Astrocyte of the spinal cord (primary cell): ENCODE results near the gene MEIS1.
A peak's percentile ranks its signal among the peaks of the same experiment; 100 is the strongest.

Source experiments
- DNase-seq: peaks from one replicate; pipeline ENCODE4 v3.0.0; 2011; ENCODE audit warnings: low read depth, low spot score
- H3K4me3 ChIP-seq: 2 replicates; pipeline ENCODE4 v1.5.1; 2011; ENCODE audit warnings: low read depth, mild to moderate bottlenecking, low read length, moderate library complexity
- CTCF ChIP-seq: IDR thresholded peaks from 2 replicates; pipeline ENCODE4 v1.5.1; 2012; ENCODE audit warnings: low read depth, mild to moderate bottlenecking, low read length, inconsistent platforms
- in situ Hi-C: cut with HindIII; loops from 2 replicates; pipeline ENCODE4 v1.10.0; 2017; ENCODE audit warnings: low sequenced_read_pairs

Gene MEIS1

GRCh38 chr2:66572391-66572790 is 137.5 kb downstream of the MEIS1 start:
- in situ Hi-C loops, result loop anchor here (25.0 kb wide), 1 partner anchor 135 kb away; the partner anchor contains the start of gene MEIS1
- H3K4me3 ChIP-seq, result no peak overlapping the region
- TF ChIP-seq CTCF, result no peak
- DNase-seq, result no peak

GRCh38 chr2:66573416-66573815 is 138.5 kb downstream of the MEIS1 start:
- no peak for DNase-seq
- H3K4me3 ChIP-seq, result no peak overlapping the region
- in situ Hi-C loops, result loop anchor here (25.0 kb wide), 1 partner anchor 136 kb away; the partner anchor contains the start of gene MEIS1
- no peak for TF ChIP-seq CTCF

GRCh38 chr2:66573821-66574233 is 138.9 kb downstream of the MEIS1 start:
- no peak for TF ChIP-seq CTCF
- H3K4me3 ChIP-seq, result peak overlapping the region; percentile 8
- DNase-seq, result peak; percentile 29
- in situ Hi-C loops, result loop anchor here (25.0 kb wide), 1 partner anchor 137 kb away; the partner anchor contains the start of gene MEIS1

GRCh38 chr2:66574701-66575624 is 140.0 kb downstream of the MEIS1 start:
- in situ Hi-C loops, result loop anchor here (25.0 kb wide), 1 partner anchor 138 kb away; the partner anchor contains the start of gene MEIS1
- peak; percentile 52 for TF ChIP-seq CTCF
- peak overlapping the region; percentile 46 for H3K4me3 ChIP-seq
- DNase-seq, result peak; percentile 89

- peak; percentile 47 for DNase-seq
- no peak for TF ChIP-seq CTCF
- H3K4me3 ChIP-seq, result peak overlapping the region; percentile 46
- in situ Hi-C loops, result no loop called here
Measured at GRCh38 chr2:66575625-66576310, 140.8 kb downstream of the MEIS1 start.

GRCh38 chr2:66576311-66576560 is 141.3 kb downstream of the MEIS1 start:
- in situ Hi-C loops, result no loop called here
- peak overlapping the region; percentile 46 for H3K4me3 ChIP-seq

More at GRCh38 chr2:66576311-66576560, 141.3 kb downstream of the MEIS1 start:
- no peak for TF ChIP-seq CTCF
- no peak for DNase-seq
